ENCODE results near the gene HOXB7.

HOXB7 gene

DNA sequence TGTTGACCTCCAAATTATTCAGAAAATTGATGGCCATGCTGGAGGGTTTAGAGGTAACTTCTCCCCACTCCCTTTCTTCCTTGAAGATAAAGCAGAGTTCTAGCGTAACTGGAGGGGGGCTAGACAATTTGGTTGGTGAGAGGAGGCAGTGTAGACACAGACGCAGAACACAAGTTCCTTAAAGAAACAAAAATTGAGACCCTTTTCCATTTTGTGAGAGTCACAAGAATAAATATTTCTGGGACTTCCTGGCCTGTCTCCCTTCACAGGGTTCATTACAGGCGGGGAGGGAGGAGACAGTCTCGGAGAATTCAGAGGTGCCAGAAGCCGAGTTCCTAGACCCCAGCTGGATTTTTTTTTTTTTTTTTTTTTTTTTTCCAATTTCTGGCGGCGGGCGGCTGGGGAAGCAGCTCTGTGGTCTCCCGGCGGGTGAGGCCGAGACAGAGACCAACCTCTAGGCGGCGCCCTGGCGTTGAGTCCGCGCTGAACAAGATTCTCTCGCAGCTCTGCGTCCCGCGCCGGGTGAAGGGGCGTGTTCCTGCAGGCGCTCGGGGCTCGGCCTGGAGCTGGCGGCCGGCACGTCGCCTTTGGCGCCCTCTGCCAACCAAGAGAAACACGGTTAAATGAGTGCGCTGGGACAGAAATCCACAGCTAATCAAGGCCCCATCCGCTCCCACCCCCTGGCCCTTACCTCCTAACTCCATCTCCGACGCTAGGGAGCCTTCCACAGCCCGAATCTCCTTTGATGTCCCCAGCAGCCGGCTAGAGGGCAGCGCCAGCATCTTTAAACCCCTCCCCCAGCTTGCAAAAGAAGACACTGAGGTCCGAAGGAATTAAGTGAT is 25.6 kb upstream of the HOXB7 start:
- DNase-seq (ENCODE audit: low spot score) = no peak

DNA sequence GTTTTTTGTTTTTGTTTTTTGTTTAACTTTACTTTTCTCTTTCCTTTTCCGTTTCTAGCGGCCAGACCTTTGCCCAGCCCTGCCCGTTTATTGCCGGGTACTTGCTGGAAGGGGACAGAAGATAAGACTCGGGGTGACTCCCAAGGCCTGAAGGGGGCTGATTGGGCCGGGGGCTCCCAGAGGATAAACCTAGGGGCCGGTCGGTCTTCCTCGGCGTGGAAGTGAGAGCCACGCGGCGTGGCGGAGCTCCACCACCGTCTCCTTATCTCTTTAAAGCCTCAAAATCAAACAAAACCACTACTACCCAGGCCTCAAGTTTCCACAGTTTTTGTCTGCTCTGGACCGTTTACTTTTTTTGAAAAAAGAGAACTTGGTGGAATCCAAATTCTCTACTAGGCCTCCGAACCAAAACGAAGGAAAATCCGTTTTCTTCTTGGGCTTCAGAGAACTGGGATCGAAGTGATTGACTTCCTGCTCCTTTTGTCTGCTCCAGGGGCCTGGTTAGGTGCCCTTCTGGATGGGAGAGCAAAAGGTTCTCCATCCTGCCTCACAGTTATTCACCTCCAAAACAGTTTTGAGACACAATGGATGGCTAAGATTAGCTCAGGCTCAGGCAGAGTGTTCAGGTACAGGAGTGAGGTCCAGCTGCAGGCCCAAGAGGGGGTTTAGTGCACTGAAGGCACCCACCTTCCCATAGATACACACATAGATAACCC is 23.8 kb upstream of the HOXB7 start:
- no peak for DNase-seq (ENCODE audit: low spot score)

DNA sequence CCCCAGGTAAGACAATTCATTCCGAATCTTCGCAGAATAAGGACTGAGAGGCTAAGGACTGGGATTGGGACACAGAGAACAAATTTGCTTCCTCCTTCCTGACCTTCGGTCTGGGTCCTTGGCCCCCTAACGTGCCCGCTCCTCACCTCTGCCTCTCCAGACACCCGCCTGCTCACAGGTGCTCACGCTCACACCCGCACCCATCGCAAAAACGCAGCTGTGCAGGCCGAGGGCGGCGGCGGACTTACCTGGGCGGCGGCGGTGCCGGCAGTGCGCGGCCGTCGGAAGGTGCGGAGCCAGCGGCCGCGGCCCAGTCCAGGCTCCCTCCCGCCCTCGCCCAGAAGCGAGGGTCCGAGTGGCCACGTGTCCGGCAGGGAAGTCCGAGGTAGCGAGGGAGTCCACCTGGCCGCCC is 22.5 kb upstream of the HOXB7 start:
- DNase-seq (ENCODE audit: low spot score) = no peak

DNA sequence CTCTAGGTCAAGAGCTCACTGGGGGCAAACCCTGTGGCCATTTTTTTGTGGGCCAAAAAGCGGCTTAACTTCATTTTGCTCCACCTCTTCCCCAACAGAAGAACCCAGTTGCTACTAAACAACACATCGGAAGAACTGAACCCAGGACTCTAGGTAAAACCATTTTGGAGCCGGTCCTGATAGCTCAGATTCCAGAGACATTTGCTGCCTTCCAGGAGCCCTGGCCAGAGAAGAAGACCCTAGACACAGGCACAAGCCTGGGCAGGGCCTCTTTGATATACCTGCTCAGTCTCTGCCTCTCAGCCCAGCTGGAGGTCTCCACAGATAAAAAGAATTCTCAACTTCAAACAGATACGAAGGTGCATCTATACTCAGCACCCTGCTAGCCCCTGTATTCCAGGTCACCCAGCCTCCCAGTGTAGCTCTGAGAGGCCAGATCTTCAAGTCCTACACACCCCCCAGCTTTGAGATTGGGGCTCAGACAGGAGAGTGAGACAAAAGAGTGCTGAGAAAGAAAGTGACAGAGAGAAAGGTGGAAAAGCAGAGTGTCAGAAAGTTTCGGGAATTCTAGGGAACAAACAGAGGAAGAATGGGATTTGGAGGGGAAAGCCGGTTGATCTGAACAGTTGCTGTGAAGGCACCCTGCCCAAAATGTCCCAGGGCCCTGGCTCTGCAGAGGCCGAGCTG is 21.9 kb upstream of the HOXB7 start:
- no peak for DNase-seq (ENCODE audit: low spot score)

GRCh38 chr17:48631693-48632578 is 21.1 kb upstream of the HOXB7 start:
- DNase-seq (ENCODE audit: low spot score) = no peak

- no peak for DNase-seq (ENCODE audit: low spot score)
These were observed 20.3 kb upstream of the HOXB7 start for GRCh38 chr17:48630925-48631692.

- DNase-seq (ENCODE audit: low spot score) = no peak
These were observed 19.4 kb upstream of the HOXB7 start for GRCh38 chr17:48630009-48630924.

- DNase-seq (ENCODE audit: low spot score) = no peak
These were observed 18.6 kb upstream of the HOXB7 start for GRCh38 chr17:48629411-48629759.

- DNase-seq (ENCODE audit: low spot score) = no peak
These were observed 18.0 kb upstream of the HOXB7 start for GRCh38 chr17:48628649-48629410.

DNA sequence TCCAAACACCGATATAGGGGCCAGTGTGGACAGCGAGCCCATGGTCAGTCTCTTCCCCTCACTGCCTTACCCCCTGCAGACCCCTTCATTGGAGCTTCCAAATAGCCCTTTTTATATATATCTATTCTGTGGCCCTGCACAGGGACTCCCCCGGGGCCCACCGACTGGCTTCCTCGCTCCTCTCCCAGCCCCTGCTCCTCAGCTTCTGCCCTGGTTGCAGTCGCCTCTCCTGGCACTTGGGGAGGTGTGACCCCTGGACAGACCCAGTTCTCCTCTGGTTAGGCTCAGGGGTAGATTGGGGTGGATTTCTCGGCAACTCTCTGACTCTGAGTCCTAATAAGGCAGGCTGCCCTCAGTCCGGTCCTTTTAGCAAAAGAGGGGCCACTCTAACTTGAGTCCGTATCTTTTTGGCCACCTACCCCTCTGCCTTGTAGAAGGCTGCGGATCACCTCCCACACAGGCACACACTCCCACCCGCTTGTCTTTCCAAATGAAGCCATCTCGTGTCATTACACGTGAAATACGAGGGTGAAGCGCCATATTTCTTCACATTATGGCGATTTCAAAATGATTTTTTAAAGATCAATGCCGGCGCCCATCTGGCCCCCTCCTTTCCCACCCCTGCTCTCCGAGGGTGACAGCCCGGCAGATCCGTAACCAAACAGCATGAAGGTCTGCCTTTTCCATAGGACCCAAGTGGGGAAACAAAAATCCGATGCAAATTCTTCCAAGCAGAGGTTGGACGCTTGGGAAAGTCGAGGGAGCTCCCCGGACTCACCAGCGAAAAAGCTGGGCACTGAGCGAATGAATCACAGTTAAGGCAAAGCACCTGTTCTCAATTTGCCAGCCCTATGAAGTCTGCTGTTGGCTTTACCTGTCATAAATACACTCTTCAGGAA is 17.1 kb upstream of the HOXB7 start:
- DNase-seq (ENCODE audit: low spot score) = no peak

GRCh38 chr17:48627118-48627597 is 16.3 kb upstream of the HOXB7 start:
- DNase-seq (ENCODE audit: low spot score) = peak; percentile 17

DNA sequence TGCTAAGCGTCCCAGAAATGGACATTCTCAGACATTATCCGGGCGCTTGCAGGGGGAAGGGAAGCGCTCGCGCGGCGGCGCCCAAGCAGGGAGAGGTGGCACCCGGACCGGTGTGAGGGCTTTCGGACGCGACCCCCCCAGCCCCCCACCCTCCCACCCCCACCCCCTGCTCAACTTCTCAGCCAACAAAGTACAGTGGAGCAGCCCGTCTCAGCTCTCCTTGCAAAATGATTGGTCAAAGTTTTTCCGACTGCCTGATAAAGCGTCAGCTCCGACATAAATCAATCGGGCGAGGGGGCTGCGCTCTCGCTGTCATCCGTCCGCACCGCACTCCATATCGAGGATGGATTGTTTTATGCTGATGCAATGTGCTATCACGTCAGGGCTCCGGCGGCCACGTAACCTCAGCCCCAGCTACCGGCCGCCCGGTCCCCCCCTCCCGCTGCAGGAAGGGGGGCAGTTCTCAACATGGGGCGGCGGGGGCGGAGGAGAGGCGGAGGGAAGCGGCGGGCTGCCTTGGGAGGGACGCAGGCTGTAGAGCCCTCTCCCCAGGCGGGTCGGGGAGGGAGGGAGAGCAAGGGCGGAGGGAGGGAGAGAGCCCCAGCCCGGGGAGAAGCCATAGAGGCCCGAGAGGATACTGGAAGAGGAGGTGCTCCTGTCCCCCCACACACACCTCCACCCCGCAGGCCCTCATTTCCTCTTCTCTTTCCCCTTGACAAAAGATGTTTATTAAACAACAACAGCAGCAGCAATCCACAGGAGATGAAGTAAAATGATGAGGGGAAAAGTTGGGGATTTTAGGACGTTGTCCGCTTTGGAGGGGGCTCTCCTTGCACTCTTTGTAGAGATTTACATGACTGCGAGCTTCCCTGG is 15.7 kb upstream of the HOXB7 start, which contains the start of gene HOXB9:
Gene HOXB9 (minus strand): TSS at position 114 of the 873 bp plus-strand sequence. CDS start 89 bp downstream, at position 25.
- peak; percentile 96 for DNase-seq (ENCODE audit: low spot score)

DNA sequence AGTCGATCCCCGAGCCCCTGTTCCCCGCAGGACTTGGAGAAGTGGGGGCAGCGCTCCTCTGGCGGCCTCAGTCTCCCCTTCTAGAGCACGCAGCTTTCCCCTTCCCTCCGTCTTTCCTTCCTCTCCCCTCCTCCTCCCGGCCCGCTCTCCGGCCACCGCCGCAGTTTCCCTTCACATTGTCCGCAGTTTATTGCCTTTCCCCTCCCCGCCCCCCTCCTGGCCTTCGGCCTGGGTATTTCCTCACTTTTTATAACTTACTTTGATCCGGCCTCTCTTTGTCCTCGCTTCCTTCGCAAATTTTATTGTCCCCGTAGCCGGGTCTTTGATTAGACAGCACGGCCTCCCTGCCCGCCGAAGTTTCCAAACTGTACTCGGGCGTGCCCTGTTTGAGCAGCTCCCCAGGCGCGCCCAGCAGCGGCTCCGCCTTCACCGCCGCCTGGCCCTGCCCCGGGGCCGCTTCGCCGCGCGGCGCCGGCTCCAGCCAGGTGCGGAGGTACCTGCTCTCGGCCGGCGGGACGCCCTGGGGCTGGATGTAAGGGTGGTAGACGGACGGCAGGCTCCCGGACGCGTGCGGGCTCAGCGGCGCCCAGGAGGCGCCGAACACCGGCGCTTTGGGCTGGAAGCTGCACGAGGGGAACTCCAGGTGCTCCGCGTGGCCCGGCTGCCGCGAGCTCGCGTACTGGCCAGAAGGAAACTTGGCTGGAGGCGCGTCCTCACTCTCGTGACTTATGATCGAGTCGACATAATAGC is 14.9 kb upstream of the HOXB7 start:
- DNase-seq (ENCODE audit: low spot score) = peak; percentile 78

GRCh38 chr17:48624544-48625494 is 14.0 kb upstream of the HOXB7 start:
- DNase-seq (ENCODE audit: low spot score) = peak; percentile 53

GRCh38 chr17:48624118-48624517 is 13.3 kb upstream of the HOXB7 start:
- no peak for DNase-seq (ENCODE audit: low spot score)
